NT2/D1 (cell line): ENCODE measurements around the gene SENP3.

Experiments used
- SUZ12 ChIP-seq: IDR thresholded peaks from 2 replicates; pipeline ENCODE4 v1.6.1; 2011; ENCODE audit not compliant: insufficient read length, insufficient read depth; ENCODE audit errors: extremely low read depth
- YY1 ChIP-seq: IDR thresholded peaks from 2 replicates; pipeline ENCODE4 v1.6.1; 2011; ENCODE audit not compliant: insufficient read length, insufficient read depth

DNA sequence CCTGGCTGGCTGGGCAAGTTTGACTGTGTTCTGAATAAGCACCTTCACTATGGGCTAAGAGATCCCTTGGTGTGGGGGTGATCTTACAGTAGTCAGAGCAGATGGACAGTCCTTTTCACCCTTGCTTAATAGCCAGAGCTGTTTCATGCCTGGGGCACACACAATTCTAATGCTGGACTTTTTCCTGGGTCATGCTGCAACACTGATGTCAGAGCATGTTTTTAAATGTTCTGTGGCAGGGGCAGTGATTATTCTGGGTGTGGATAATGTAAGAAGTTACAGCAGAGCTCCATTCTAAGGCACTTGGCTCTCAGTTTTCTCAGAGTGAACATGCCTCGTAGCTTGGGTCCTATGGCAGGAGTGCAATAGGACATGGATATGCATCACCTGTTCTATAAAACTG lies 13.8 kb downstream of the SENP3 start:
- no peak for TF ChIP-seq YY1
- TF ChIP-seq SUZ12: no peak
